Measurements from ENCODE around the gene ACACA. TPM values are rescaled to one million over a fixed set of nuclear protein-coding genes. Genes with fewer than 3 reads are reported as not detected.

The ACACA gene
- total RNA-seq, 1 donor from 2014 or later: 145 TPM

GRCh38 chr17:37180376-37180775, 226.3 kb downstream of the ACACA start:
- Mint-ChIP-seq H3K9me3 (ENCODE audit: unreplicated experiment) (peaks cover 2% of the 10 kb centered on the region), H3K36me3 (ENCODE audit: unreplicated experiment) (no peaks in the 10 kb centered on the region), H3K27me3 (ENCODE audit: unreplicated experiment) (peaks cover 3% of the 10 kb centered on the region), H3K27ac (ENCODE audit: unreplicated experiment) (no peak overlapping the region), H3K4me3 (ENCODE audit: unreplicated experiment) (no peak overlapping the region), H3K4me1 (ENCODE audit: low read depth, unreplicated experiment) (peaks cover 38% of the 10 kb centered on the region)
- no peak for DNase-seq
- TF ChIP-seq CTCF (IDR thresholded peaks at IDR 0.05; ENCODE audit: partially characterized antibody, unreplicated experiment): no peak

- Mint-ChIP-seq H3K9me3 (ENCODE audit: unreplicated experiment) (peaks cover 2% of the 10 kb centered on the region), H3K4me3 (ENCODE audit: unreplicated experiment) (no peak overlapping the region), H3K36me3 (ENCODE audit: unreplicated experiment) (no peaks in the 10 kb centered on the region), H3K4me1 (ENCODE audit: low read depth, unreplicated experiment) (peaks cover 38% of the 10 kb centered on the region), H3K27me3 (ENCODE audit: unreplicated experiment) (peaks cover 3% of the 10 kb centered on the region), H3K27ac (ENCODE audit: unreplicated experiment) (no peak overlapping the region)
- DNase-seq: no peak
- no peak for TF ChIP-seq CTCF (IDR thresholded peaks at IDR 0.05; ENCODE audit: partially characterized antibody, unreplicated experiment)
Observed at GRCh38 chr17:37179893-37180292, 226.7 kb downstream of the ACACA start.

- Mint-ChIP-seq H3K27me3 (ENCODE audit: unreplicated experiment) (peaks cover 4% of the 10 kb centered on the region), H3K4me1 (ENCODE audit: low read depth, unreplicated experiment) (peaks cover 34% of the 10 kb centered on the region), H3K4me3 (ENCODE audit: unreplicated experiment) (no peak overlapping the region), H3K36me3 (ENCODE audit: unreplicated experiment) (no peaks in the 10 kb centered on the region), H3K9me3 (ENCODE audit: unreplicated experiment) (peaks cover 2% of the 10 kb centered on the region), H3K27ac (ENCODE audit: unreplicated experiment) (peak overlapping the region; percentile 25)
- no peak for TF ChIP-seq CTCF (IDR thresholded peaks at IDR 0.05; ENCODE audit: partially characterized antibody, unreplicated experiment)
- DNase-seq: no peak
Observed at GRCh38 chr17:37177254-37177870, 229.3 kb downstream of the ACACA start.

GRCh38 chr17:37176723-37177122, 229.9 kb downstream of the ACACA start:
- peak overlapping the region; percentile 56 for H3K4me3 Mint-ChIP-seq (ENCODE audit: unreplicated experiment)
- TF ChIP-seq CTCF (IDR thresholded peaks at IDR 0.05; ENCODE audit: partially characterized antibody, unreplicated experiment): no peak
- H3K27ac Mint-ChIP-seq (ENCODE audit: unreplicated experiment): peak overlapping the region; percentile 35
- no peaks in the 10 kb centered on the region for H3K36me3 Mint-ChIP-seq (ENCODE audit: unreplicated experiment)
- peaks cover 4% of the 10 kb centered on the region for H3K27me3 Mint-ChIP-seq (ENCODE audit: unreplicated experiment)
- peaks cover 36% of the 10 kb centered on the region for H3K4me1 Mint-ChIP-seq (ENCODE audit: low read depth, unreplicated experiment)
- H3K9me3 Mint-ChIP-seq (ENCODE audit: unreplicated experiment): peaks cover 2% of the 10 kb centered on the region
- no peak for DNase-seq

GRCh38 chr17:37174205-37174604, 232.4 kb downstream of the ACACA start:
- Mint-ChIP-seq H3K4me3 (ENCODE audit: unreplicated experiment) (no peak overlapping the region), H3K4me1 (ENCODE audit: low read depth, unreplicated experiment) (peaks cover 29% of the 10 kb centered on the region), H3K27ac (ENCODE audit: unreplicated experiment) (no peak overlapping the region), H3K27me3 (ENCODE audit: unreplicated experiment) (peaks cover 2% of the 10 kb centered on the region), H3K36me3 (ENCODE audit: unreplicated experiment) (no peaks in the 10 kb centered on the region), H3K9me3 (ENCODE audit: unreplicated experiment) (peaks cover 1% of the 10 kb centered on the region)
- no peak for DNase-seq
- TF ChIP-seq CTCF (IDR thresholded peaks at IDR 0.05; ENCODE audit: partially characterized antibody, unreplicated experiment): peak; percentile 29
